H9 (cell line): Measurements from ENCODE around the gene CST9L. TPM values are rescaled to one million over a fixed set of nuclear protein-coding genes. Genes with fewer than 3 reads are reported as not detected.

Experiments
- DNase-seq: peaks from one replicate; pipeline ENCODE4 v3.0.0-alpha.2; 2017
- H2AFZ ChIP-seq: one replicate; pipeline ENCODE4 v1.6.1; 2013; ENCODE audit warnings: mild to moderate bottlenecking, low read length, control low read depth, moderate library complexity
- H2AK5ac ChIP-seq: 2 replicates; pipeline ENCODE4 v1.6.1; 2013; ENCODE audit warnings: low read length, control low read depth, mixed read lengths; ENCODE audit not compliant: insufficient read length
- H2BK120ac ChIP-seq: one replicate; pipeline ENCODE4 v1.6.1; 2013; ENCODE audit warnings: low read depth, mild to moderate bottlenecking, low read length, control low read depth, inconsistent platforms; ENCODE audit not compliant: poor library complexity, severe bottlenecking
- H2BK12ac ChIP-seq: 2 replicates; pipeline ENCODE4 v1.6.1; 2013; ENCODE audit warnings: low read length, control low read depth, mixed read lengths, low read depth; ENCODE audit not compliant: insufficient read length
- H2BK15ac ChIP-seq: 2 replicates; pipeline ENCODE4 v1.6.1; 2013; ENCODE audit warnings: low read depth, low read length, control low read depth
- H2BK20ac ChIP-seq: one replicate; pipeline ENCODE4 v1.6.1; 2013; ENCODE audit warnings: low read depth, mild to moderate bottlenecking, low read length, control low read depth, inconsistent platforms; ENCODE audit not compliant: poor library complexity, severe bottlenecking
- H2BK5ac ChIP-seq: 2 replicates; pipeline ENCODE4 v1.6.1; 2013; ENCODE audit warnings: low read length, control low read depth, mixed read lengths; ENCODE audit not compliant: insufficient read length
- H3K14ac ChIP-seq: 2 replicates; pipeline ENCODE4 v1.6.1; 2013; ENCODE audit warnings: low read length, control low read depth; ENCODE audit not compliant: insufficient read depth
- H3K18ac ChIP-seq: 2 replicates; pipeline ENCODE4 v1.6.1; 2013; ENCODE audit warnings: low read depth, mild to moderate bottlenecking, mixed read lengths, low read length, control low read depth; ENCODE audit not compliant: insufficient read length
- H3K23ac ChIP-seq: 2 replicates; pipeline ENCODE4 v1.6.1; 2013; ENCODE audit warnings: low read length, control low read depth, mixed read lengths, low read depth; ENCODE audit not compliant: insufficient read length
- H3K23me2 ChIP-seq: 2 replicates; pipeline ENCODE4 v1.6.1; 2013; ENCODE audit warnings: low read depth, mild to moderate bottlenecking, mixed read lengths, low read length, control low read depth; ENCODE audit not compliant: insufficient read length, poor library complexity, severe bottlenecking
- H3K27ac ChIP-seq: 2 replicates; pipeline ENCODE4 v1.5.1; 2013; ENCODE audit warnings: low read length, control low read depth, mixed read lengths, low read depth; ENCODE audit not compliant: insufficient read length
- H3K27me3 ChIP-seq: 2 replicates; pipeline ENCODE4 v1.6.1; 2013; ENCODE audit warnings: low read length, control low read depth, inconsistent platforms; ENCODE audit not compliant: insufficient read depth
- H3K4ac ChIP-seq: 2 replicates; pipeline ENCODE4 v1.6.1; 2013; ENCODE audit warnings: low read depth, mild to moderate bottlenecking, control low read depth, inconsistent platforms, low read length, moderate library complexity
- H3K4me1 ChIP-seq: 2 replicates; pipeline ENCODE4 v1.6.1; 2013; ENCODE audit warnings: low read length, control low read depth, inconsistent platforms; ENCODE audit not compliant: insufficient read depth
- H3K4me2 ChIP-seq: 2 replicates; pipeline ENCODE4 v1.6.1; 2013; ENCODE audit warnings: low read length, control low read depth, mixed read lengths; ENCODE audit not compliant: insufficient read length, insufficient read depth
- H3K56ac ChIP-seq: 2 replicates; pipeline ENCODE4 v1.6.1; 2013; ENCODE audit warnings: low read depth, mild to moderate bottlenecking, mixed read lengths, low read length, control low read depth; ENCODE audit not compliant: insufficient read length
- H3K79me1 ChIP-seq: 2 replicates; pipeline ENCODE4 v1.6.1; 2013; ENCODE audit warnings: low read depth, mild to moderate bottlenecking, moderate library complexity, low read length, control low read depth, inconsistent platforms; ENCODE audit not compliant: insufficient read depth, poor library complexity, severe bottlenecking
- H3K79me2 ChIP-seq: 2 replicates; pipeline ENCODE4 v1.6.1; 2013; ENCODE audit warnings: low read length, control low read depth, inconsistent platforms; ENCODE audit not compliant: insufficient read depth
- H3K9ac ChIP-seq: 2 replicates; pipeline ENCODE4 v1.6.1; 2013; ENCODE audit warnings: low read length, control low read depth, mixed read lengths; ENCODE audit not compliant: insufficient read length; ENCODE audit errors: extremely low read depth
- H3K9me3 ChIP-seq: one replicate; pipeline ENCODE4 v1.6.1; 2013; ENCODE audit warnings: low read depth, low read length, inconsistent platforms; ENCODE audit not compliant: control insufficient read depth
- H3T11ph ChIP-seq: one replicate; pipeline ENCODE4 v1.6.1; 2013; ENCODE audit warnings: mild to moderate bottlenecking, low read length, control low read depth, inconsistent platforms
- H4K20me1 ChIP-seq: one replicate; pipeline ENCODE4 v1.6.1; 2013; ENCODE audit not compliant: control insufficient read depth, insufficient read length, insufficient read depth
- H4K5ac ChIP-seq: 2 replicates; pipeline ENCODE4 v1.6.1; 2013; ENCODE audit warnings: low read depth, mild to moderate bottlenecking, mixed read lengths, low read length, control low read depth; ENCODE audit not compliant: insufficient read length
- H4K8ac ChIP-seq: replicated peaks from 2 replicates; pipeline ENCODE4 v1.6.1; 2013; ENCODE audit warnings: low read length, control low read depth, mixed read lengths, low read depth; ENCODE audit not compliant: insufficient read length
- H4K91ac ChIP-seq: 2 replicates; pipeline ENCODE4 v1.6.1; 2013; ENCODE audit warnings: low read depth, mild to moderate bottlenecking, moderate library complexity, mixed read lengths, low read length, control low read depth; ENCODE audit not compliant: insufficient read length
- H3K27ac Mint-ChIP-seq, 3 experiments: 2 replicates in 2 of 3; 3 replicates in 1 of 3; pipeline ENCODE4 v1.8.0; 2020 to 2021; ENCODE audit warnings: mixed read lengths in 3 of 3, mild to moderate bottlenecking in 1 of 3, moderate library complexity in 1 of 3
- H3K27me3 Mint-ChIP-seq: 2 replicates; pipeline ENCODE4 v1.8.0; 2021; ENCODE audit warnings: low read depth, mild to moderate bottlenecking, moderate library complexity, mixed read lengths
- H3K36me3 Mint-ChIP-seq, 3 experiments: 2 replicates in 2 of 3; 3 replicates in 1 of 3; pipeline ENCODE4 v1.8.0; 2020 to 2021; ENCODE audit warnings: low read depth in 3 of 3, mixed read lengths in 3 of 3; ENCODE audit not compliant: insufficient read depth in 1 of 3
- H3K4me1 Mint-ChIP-seq, 2 experiments: 2 replicates each; pipeline ENCODE4 v1.8.0; 2020; ENCODE audit warnings: mixed read lengths in 2 of 2
- H3K4me3 Mint-ChIP-seq, 2 experiments: 2 replicates in 1 of 2; 3 replicates in 1 of 2; pipeline ENCODE4 v1.8.0; 2020 to 2021; ENCODE audit warnings: mild to moderate bottlenecking in 2 of 2, mixed read lengths in 2 of 2, moderate library complexity in 1 of 2
- H3K9me3 Mint-ChIP-seq, 2 experiments: 2 replicates in 1 of 2; 3 replicates in 1 of 2; pipeline ENCODE4 v1.8.0; 2020; ENCODE audit warnings: mild to moderate bottlenecking in 2 of 2, mixed read lengths in 2 of 2, moderate library complexity in 1 of 2
- CTCF ChIP-seq: fragments of 200-600 bp; sonication (generic); conservative IDR thresholded peaks from 3 replicates; pipeline ENCODE4 v1.8.0; 2021; ENCODE audit warnings: antibody characterized with exemption, mild to moderate bottlenecking
- WGBS: extraction: QIAGEN DNeasy Blood & Tissue Kit; methylation state at CpG from one replicate; pipeline ENCODE4 v1.1.7; 2013; ENCODE audit warnings: missing lambda C conversion rate, low lambda C conversion rate, mixed read lengths; ENCODE audit not compliant: insufficient read length; ENCODE audit errors: extremely low coverage; 5-methylcytosine and 5-hydroxymethylcytosine counted together
- total RNA-seq: library from RNA; stranded (reverse); gene quantifications from 2 replicates; pipeline ENCODE4 v1.2.1, GENCODE V29; 2021

Gene CST9L
- total RNA-seq, 1 experiment from 2014 or later, result not detected

GRCh38 chr20:23602699-23603098 is 34.4 kb upstream of the CST9L start:
- no peak for TF ChIP-seq CTCF
- no peak overlapping the region for H3K56ac ChIP-seq
- no peaks in the 10 kb centered on the region for H4K20me1 ChIP-seq
- no CpG with 5 or more reads among the region's 6 CpGs for WGBS
- no peaks in the 10 kb centered on the region for H3K23me2 ChIP-seq
- H3K14ac ChIP-seq, result no peak overlapping the region
- no peak overlapping the region for H2AFZ ChIP-seq
- H3K4me2 ChIP-seq, result no peak overlapping the region
- no peaks in the 10 kb centered on the region for H3K79me2 ChIP-seq
- H3K4ac ChIP-seq, result no peak overlapping the region
- no peak overlapping the region for H2BK120ac ChIP-seq
- H2BK5ac ChIP-seq, result no peak overlapping the region
- H3K9me3 ChIP-seq, result no peaks in the 10 kb centered on the region
- H3K9ac ChIP-seq, result no peak overlapping the region
- no peak overlapping the region for H3K4me3 Mint-ChIP-seq
- no peak overlapping the region for H4K5ac ChIP-seq
- H2AK5ac ChIP-seq, result no peak overlapping the region
- H3K9me3 Mint-ChIP-seq, result no peaks in the 10 kb centered on the region
- no peak overlapping the region for H2BK20ac ChIP-seq
- DNase-seq, result no peak
- H3K27ac ChIP-seq, result no peak overlapping the region
- H3K36me3 Mint-ChIP-seq, result no peaks in the 10 kb centered on the region
- peaks cover 3 to 23% of the 10 kb centered on the region in 2 experiments; a peak in 3 of 4 replicates for H3K4me1 Mint-ChIP-seq
- no peak overlapping the region for H2BK12ac ChIP-seq
- no peak overlapping the region for H3K18ac ChIP-seq
- peaks cover 13% of the 10 kb centered on the region for H3K27me3 Mint-ChIP-seq
- no peak overlapping the region for H3T11ph ChIP-seq
- H2BK15ac ChIP-seq, result no peak overlapping the region
- no peak overlapping the region for H4K91ac ChIP-seq
- H4K8ac ChIP-seq, result no peak overlapping the region
- H3K4me1 ChIP-seq, result no peaks in the 10 kb centered on the region
- H3K27me3 ChIP-seq, result no peaks in the 10 kb centered on the region
- no peak overlapping the region for H3K23ac ChIP-seq
- no peaks in the 10 kb centered on the region for H3K79me1 ChIP-seq
- no peak overlapping the region for H3K27ac Mint-ChIP-seq
